HT1080 (cell line): ENCODE data around the gene SLC13A2. TPM values are rescaled to one million over a fixed set of nuclear protein-coding genes. Genes with fewer than 3 reads are reported as not detected.
A peak's percentile ranks its signal among the peaks of the same experiment; 100 is the strongest.
"Not testable (repeated sequence)": the region's sequence is repeated elsewhere in the genome, so short reads cannot be mapped to it uniquely, and the experiment has no call there.

Experiments
- DNase-seq: peaks from one replicate; pipeline ENCODE4 v3.0.0-alpha.2; 2015; ENCODE audit warnings: low read depth
- total RNA-seq: library from RNA; depleted of rRNA; stranded (reverse); fragments of >200 nt; shearing (Covaris generic); gene quantifications from 2 replicates; pipeline ENCODE4 v1.2.3, GENCODE V29; 2014

Gene SLC13A2
- total RNA-seq, 1 experiment from 2014 or later, result not detected

DNA sequence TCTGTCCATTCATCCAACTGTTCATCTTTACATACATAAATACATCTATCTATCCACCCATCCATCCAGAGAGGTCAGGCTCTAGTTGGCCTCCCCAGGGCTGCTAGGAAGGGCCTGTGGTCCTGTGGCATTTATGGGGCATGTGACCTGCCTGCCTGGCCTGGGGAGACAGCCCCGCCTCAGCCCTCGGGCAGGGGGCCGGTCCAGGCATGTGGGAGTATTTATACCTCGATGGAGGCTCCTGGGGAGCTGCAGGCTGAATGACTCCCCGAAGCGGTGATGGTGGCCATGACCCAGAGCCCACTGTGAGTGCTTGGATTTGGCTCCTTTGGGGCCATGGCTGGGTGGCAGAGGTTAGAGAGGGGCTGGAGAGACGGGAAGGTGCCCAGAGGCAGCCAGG lies 40.0 kb downstream of the SLC13A2 start:
- DNase-seq, result no peak

- DNase-seq, result no peak
These were observed 41.1 kb downstream of the SLC13A2 start for GRCh38 chr17:28514561-28515002.

- no peak for DNase-seq
These were observed 42.1 kb downstream of the SLC13A2 start for GRCh38 chr17:28515518-28515917.

DNA sequence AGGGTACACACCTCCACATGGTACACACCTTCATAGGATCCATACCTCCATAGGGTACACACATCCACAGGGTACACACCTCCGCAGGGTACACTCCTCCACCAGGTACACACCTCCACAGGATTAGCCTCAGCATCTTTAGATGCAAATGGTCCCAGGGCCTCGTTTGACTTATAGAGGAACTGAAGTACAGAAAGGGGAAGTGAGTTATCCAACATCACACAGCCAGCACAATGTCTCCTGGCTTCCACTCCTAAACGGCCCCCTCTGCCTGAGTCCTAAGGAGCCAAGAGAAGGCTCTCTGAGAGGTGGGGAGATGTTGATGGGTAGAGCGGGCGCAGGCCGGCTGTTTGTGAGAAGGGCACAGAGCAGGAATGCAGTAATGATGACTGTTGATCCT lies 44.7 kb downstream of the SLC13A2 start:
- no peak for DNase-seq

DNA sequence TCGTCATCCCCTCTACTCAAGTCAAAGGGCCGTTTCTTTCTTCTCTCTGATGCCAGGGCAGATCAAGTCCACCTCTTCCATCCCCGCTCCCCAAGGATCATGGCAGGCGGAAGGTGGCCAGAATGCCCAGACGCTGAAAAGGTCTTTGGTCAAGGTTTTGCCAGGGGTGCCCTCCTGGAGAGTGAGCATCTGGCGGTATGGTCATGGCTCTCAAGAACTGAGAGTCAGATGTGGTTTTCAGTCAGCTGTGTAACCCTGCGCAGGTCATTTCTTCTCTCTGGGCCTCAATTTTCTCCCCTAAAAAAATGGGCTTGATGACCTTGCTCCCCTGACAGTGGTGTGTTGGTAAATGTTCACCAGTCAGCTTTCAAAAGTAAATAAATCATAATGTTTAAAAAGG lies 45.1 kb downstream of the SLC13A2 start:
- DNase-seq, result no peak

DNA sequence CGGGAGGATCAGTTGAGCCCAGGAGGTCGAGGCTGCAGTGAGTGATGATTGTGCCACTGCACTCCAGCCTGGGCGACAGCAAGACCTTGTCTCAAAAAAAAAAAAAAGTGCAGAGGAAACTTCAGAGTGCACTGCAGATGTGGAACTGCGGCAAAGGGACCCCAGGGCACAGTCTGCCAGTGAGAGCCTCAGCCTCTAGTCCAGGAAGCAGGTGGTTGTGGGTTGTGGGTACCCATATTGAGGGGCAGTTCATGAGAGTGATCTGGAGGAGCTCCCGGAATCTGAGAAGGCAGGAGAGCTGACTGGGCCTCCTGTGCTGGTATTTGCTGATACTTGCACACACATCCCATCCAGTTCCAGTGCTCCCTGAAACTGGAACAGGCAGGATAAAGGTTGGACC lies 45.8 kb downstream of the SLC13A2 start:
- DNase-seq, result no peak

- DNase-seq, result no peak
These were observed 47.2 kb downstream of the SLC13A2 start for GRCh38 chr17:28520687-28521086.

DNA sequence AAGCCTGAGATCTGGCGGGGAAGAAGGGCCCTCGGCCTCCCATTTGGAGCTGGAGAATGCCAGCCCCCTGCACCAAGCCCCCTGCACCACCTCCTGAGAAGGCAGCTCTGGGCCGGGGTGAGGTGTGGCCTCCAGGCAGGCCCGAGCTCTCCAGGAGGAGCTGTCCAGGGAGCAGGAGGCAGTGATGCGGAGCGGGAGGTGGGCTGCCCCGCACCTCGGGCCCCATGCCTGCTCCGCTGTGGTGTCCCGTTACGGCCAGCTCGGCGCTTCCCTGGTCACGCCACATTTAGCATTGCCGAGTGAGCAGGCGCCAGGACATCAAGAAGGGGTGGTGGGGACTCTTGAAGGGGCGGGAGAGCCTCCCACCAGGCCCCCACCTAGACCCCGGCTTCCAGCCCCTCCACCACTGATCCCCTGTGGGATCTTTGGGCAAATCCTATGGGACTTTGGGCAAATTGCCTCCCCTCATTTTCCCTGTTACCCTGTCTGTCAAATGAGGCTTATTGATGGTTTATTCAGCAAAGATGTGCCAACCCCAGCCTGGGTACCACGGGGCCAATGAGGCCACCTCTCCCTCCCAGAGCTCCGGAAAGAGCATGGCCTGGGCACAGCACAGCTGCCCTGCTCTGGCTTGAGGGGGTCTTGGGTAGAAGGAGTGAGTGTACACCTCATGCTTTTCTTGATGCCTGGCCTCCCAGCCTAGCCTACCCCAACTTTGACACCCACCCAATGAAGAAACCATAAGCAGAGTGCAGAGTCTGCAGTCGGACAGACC lies 48.1 kb downstream of the SLC13A2 start:
- DNase-seq, result no peak

DNA sequence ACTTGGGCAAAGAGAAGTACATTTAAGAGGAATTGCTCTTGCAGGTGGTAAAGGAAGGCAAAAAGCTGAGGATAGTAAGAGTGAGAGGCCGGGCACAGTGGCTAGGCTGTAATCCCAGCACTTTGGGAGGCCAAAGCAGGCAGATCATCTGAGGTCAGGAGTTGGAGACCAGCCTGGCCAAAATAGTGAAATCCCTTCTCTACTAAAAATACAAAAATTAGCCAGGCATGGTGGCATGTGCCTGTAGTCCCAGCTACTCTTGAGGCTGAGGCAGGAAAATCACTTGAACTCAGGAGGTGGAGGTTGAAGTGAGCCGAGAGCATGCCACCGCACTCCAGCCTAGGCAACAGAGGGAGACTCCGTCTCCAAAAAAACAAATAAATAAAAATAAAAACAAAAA lies 48.8 kb downstream of the SLC13A2 start:
- not testable (repeated sequence) for DNase-seq

DNA sequence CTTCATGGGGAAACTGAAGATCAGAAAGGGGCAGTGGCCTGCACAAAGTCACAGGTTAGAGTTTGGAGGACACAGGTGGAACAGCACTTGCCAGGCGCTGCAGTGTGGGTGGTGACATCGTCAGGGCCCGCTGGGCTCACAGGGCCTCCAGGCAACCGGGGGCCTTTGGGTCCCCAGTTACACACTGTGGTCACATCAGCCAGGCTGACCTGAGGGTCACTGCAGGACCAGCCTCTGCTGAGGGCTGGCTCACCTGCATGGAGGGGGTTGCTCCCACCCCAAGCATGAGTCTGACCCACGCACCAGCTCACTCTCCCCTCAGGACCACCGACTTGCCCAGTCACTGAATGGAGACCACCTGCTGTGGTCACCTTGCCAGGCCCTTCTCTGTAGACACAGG lies 49.7 kb downstream of the SLC13A2 start:
- DNase-seq, result no peak

DNA sequence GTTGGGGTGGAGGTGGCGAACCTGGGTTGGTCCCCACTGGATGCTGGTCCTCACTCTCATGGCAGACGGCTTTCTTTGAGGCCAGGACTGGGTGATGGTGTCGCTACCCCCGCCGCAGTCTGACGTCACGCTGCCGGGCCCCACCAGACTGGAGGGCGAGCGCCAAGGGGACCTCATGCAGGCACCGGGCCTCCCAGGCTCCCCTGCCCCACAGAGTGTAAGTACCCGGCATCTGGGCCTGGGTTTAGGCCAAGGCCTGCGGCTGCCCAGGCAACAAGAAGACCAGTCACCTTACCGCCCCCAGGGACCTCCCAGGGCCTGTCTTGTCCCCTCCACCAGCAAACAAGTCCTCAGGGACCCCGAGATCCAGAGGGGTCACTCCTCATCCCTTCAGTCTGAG lies 50.4 kb downstream of the SLC13A2 start:
- DNase-seq, result no peak

- DNase-seq, result peak; percentile 25
These were observed 51.3 kb downstream of the SLC13A2 start for GRCh38 chr17:28524476-28525424.

DNA sequence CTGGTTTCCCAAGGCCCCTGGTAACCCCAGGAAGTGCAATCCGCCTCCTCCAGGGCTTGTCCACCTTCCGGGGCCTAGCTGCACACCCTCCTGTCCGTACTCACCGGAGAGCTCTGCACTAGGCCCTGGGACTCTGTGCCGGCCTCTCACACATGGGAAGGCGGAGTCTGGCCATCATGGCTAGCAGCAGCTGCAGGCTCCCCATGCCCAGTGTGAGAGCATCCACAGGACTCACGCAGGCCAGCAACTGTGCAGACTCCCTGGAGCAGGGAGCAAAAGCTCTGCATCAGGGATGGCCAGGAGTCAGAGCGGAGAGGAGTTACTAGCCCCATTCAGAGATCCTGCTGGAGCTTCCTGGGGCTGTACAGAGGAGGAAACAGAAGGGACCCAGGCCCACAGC lies 52.9 kb downstream of the SLC13A2 start:
- no peak for DNase-seq

GRCh38 chr17:28527181-28527681 lies 53.8 kb downstream of the SLC13A2 start:
- DNase-seq, result no peak

DNA sequence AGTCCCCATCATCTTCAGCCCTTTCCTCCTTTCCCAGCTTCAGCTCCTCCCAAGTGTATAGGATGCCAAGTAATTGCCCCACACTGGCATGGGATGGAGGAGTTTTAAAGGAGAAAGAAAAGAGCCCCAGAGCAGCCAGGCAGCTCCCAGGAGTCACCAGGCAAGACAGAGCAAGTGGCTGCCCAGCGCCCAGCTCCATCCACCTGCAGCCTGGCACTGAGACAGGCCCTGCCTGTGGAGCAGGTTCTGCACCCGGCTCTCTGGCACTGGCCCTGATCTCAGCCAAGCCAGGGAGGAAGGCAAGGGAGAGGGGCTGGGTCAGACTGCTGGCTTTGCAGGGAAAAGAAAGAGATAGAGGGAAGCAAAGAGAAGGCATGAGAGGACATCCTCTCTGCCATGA lies 54.4 kb downstream of the SLC13A2 start:
- no peak for DNase-seq

GRCh38 chr17:28528327-28529012 lies 55.0 kb downstream of the SLC13A2 start:
- no peak for DNase-seq

DNA sequence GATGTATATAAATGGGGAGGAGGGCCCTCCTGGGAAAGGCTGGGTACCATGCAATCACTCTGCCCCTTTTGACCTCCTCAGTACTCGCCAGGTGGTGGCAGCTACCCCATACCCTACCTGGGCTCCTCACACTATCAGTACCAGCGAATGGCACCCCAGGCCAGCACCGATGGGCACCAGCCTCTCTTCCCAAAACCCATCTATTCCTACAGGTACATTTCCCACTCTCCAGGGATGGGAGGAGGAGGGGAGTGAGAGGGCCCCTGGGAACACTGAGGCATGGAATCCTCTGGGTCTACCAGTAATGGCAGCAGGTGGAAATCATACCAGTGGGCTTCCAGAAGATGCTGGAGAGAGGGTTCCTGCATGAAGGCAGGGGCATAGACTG lies 55.6 kb downstream of the SLC13A2 start:
- no peak for DNase-seq

- no peak for DNase-seq
These were observed 56.8 kb downstream of the SLC13A2 start for GRCh38 chr17:28530250-28530649.

DNA sequence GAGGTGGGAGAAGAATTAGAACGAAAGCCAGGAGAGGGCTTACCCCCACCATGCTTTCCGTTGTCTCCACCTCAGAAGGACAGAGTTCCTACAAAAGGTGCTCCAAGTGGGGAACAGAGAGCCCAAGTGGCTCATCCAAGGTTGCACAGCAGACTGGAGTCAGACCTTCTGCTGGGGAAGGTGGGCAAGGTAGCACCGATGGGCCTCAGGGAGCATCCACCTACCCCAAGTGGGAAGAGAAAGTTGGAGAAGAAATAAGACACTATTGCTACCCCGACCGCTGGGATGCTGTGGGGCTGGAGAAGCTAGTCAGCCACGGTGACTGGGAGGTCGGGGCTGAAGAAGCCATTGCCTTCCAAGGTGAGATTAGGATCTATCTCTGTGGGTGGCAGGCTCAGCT lies 57.5 kb downstream of the SLC13A2 start:
- DNase-seq, result no peak

GRCh38 chr17:28532050-28532960 lies 58.9 kb downstream of the SLC13A2 start:
- no peak for DNase-seq
